ENCODE results near the gene SPDYE16.
"Not testable (repeated sequence)": the region's sequence is repeated elsewhere in the genome, so short reads cannot be mapped to it uniquely, and the experiment has no call there.

SPDYE16 gene, protein sequence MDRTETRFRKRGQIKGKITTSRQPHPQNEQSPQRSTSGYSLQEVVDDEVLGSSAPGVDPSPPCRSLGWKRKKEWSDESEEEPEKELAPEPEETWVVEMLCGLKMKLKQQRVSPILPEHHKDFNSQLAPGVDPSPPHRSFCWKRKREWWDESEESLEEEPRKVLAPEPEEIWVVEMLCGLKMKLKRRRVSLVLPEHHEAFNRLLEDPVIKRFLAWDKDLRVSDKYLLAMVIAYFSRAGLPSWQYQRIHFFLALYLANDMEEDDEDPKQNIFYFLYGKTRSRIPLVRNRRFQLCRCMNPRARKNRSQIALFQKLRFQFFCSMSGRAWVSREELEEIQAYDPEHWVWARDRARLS

DNA sequence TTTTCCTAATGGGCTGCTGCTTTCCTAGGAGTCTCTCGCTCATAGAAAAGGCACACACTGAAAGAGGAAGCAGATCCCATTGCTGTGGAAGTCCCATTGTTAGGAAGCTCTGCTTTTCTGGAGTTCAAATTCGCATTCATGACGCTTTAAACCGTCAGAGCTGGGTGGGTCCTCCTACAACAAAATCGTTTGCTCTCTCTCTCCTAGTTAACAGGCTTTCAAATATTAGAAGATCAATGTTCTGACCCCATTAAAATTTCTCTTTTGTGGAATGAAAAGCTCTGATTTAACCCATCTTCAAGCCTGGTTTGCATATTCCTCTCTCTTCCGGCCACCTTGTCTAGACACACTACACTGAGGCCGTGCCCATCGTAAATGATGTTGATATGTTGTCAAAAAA lies at the start of gene SPDYE16:
SPDYE16 (minus strand) TSS at position 101 of the 400 bp plus-strand sequence. CDS start 1,838 bp downstream, outside the sequence.
- not testable (repeated sequence) for DNase-seq

DNA sequence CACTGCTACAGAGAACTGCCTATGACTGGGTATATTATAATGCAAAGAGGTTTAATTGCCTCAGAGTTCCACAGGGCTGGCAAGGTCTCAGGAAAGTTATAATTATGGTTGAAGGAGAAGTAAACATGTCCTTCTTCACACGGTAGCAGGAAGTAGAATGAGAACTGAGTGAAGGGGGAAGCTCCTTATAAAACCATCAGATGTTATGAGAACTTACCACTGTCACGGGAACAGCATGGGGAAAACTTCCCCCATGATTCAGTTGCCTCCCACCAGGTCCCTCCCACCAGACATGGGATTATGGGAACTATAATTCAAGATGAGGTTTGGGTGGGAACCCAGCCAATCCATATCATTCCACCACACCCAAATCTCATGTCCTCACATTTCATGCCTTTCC lies 49.6 kb upstream of the SPDYE16 start:
- not testable (repeated sequence) for DNase-seq

DNA sequence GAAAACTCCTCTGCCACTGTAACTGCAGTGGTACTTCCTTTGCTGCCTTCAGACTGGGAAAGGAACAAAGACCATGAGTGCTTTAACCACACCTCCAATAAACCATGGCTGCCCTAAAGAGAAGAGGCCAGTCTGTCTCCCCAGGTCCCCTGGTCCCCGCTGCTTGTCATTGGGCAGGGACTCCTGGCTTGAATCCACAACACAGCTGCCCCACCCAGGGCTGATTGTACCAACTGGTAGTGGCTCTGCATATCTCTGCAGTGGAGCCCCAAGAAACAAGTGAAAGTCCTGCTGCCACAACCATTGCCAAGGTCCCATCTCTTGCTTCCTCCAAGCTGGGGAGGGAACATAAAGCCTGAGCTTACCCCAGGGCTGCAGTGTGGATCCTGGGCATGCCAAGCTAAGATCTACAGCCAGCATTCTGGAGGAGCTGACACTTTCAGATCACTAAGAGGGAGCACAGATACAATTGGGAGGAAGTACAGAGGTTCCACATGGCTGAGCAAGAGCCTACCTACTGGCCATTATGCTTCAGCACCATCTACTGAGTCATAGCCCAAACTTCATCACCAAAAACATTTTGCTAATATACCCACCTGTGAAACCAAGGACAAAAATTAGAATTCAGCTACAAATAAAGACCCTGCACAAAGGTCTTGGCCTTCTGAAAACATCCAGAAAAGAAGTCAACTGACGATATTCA lies 48.7 kb upstream of the SPDYE16 start:
- DNase-seq: not testable (repeated sequence)

DNA sequence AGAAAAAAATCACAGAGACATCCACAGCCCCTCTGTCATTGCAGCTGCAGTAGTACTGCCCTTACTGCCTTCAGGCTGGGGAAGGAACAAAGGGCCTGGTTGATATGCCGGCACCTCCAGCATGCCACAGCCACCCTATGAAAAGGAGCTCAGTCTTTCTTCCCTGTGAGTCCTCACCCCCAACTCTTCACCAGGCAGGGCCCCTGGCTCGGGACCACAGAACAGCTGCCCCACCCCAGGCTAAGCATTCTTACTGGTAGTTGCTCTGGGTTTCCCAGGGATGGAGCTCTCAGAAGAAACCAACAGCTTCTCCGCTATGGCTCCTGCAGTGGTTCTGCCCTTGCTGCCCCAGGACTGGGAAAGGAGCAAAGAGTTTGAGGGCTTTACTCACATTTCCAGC lies 47.9 kb upstream of the SPDYE16 start:
- not testable (repeated sequence) for DNase-seq

DNA sequence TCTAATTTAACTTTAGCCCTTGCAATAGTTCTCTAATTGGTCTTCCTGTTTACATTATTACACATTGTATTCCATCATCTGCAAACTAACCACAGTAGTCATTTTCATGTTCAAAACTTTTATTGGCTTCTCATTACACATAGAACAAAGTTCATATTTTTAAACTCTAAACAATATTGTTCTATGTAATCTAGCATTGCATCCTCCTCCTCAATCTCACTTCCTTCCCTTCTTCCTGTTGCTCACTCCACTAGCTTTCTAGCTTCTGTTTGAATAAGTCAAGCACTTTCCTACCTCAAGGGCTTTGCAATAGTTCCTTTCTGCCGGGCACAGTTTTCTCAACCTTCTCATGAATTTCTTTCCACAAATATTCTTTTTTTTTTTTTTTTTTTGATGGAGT lies 45.5 kb upstream of the SPDYE16 start:
- DNase-seq: not testable (repeated sequence)

DNA sequence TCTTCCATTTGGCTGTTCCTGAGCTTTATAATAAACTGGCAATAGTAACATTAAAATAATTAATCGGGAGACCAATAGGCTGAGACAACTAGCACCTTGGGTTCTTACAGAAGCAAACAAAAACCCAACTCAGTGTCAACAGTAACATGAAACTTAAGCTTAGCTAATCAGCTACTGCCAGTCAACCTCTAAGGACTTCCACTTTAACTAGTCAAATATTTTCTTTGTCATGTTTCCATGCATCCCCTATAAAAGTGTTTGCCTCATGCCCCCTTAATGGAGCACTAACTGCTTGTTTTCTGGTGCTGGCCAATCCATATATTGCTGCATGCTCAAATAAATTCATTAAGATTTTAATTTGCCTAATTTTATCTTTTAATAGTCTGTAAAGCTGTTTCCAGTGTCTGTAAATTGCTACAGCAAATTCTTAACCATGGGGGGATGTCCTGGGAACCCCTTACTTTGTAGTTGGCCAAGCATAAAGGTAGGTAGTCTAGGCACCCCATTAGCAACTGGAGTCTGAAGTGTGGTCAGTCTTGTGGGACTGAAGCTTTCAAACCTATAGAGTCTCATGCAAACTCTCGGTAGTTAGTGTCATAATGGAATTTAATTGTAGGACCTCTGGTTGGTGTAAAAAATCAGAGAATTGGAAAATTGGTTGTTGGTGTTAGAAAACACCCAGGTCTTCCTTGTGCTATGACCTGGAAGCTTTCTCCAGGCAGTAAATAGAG lies 43.7 kb upstream of the SPDYE16 start:
- not testable (repeated sequence) for DNase-seq

DNA sequence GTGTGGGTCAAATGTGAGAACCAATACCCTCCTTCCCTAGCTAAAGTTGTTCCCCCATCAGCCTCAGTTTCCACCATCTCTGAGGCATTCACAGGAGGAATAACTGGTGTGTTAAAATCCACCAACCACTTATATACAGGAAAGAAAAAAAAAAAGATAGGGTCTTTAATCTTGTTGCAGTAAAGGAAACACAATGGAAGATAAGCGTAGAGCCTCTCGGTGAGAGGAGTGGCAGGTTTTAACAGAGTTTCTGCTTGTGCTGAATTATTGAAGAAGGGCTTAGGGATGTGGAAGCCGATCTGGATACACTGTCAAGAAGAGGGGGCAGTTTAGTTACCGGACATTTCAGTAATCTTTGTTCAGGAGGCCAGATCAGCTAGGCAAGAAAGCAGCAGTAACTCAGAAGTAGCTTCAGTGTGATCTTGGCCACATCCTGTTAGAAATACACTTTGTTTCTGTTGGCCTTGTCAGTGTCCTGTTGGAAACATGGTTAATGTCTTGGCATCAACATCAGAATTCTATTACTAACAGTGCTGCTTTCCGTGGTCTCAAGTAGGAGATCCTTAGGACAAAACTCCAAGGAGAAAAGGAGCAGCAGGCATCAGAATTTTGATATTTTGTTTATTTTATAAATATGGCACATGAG lies 40.7 kb upstream of the SPDYE16 start:
- DNase-seq: not testable (repeated sequence)

DNA sequence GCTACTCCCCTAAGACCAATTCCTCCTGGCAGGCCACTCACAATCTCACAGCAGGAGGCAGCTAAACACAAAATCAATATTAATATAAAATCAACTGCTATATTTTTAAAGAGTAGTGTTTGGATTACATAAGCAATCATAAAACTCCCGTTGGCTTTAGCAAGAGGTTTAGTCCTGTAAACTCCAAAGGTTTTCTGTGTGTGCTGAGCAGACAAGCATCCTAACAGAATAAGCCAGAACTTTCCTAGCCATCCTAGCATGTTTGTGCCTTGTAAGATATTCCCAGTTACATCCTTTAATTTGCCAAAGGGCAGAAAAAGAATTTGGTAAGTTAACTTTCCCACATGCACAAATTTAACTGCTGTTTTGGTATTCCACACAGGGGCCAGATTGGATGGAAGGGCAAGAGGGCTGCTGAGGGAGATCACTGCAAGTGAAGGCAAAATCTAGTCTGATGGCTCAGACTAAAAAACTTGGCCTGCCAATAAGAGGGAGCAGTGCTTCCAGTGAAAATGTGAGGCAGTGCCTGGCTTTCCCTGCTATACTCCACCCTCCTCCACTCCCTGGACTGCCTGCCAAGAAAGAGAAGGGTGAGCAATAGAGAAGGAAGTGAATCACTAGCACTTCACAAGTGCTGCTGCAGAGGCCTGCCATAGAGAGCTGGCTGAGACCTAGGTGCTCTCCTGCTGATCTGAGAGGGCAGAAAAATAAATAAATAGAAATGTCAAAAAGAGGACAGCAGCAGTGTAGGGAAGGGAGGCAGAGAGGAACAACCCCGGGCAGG lies 39.9 kb upstream of the SPDYE16 start:
- DNase-seq: not testable (repeated sequence)

DNA sequence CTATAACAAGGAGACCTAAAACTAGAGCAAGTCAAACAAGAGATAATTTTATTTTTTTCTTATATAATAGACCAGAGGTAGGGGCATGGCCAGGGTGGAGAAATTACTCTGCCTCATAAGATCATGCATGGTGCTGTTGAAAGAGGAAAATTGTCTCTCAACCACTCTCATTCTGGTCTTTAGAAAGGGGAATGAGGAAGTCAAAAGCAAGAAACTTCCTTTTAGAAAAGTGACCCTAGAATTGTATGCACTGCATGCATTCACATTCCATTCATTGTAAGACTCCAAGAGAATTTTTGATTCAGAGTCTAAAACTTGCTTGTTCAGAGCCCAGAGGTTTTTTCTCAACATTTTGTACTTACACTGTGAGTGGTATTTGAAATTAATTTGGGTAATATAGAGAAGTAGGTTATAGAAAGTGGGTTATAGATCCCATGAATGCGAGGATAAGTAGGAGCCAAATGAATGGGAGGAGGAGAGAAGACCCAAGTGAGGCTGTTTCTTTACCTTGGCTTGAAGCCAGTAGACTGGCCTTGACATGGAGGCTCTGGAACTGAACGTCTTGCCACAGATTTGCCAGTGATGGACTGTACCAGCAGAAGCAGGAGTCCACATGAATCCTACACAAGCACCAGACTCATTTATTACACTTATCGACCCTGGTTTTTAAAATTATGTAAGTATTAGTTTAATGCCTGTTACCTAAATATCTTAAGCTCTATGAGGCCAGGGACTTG lies 33.0 kb upstream of the SPDYE16 start:
- not testable (repeated sequence) for DNase-seq

DNA sequence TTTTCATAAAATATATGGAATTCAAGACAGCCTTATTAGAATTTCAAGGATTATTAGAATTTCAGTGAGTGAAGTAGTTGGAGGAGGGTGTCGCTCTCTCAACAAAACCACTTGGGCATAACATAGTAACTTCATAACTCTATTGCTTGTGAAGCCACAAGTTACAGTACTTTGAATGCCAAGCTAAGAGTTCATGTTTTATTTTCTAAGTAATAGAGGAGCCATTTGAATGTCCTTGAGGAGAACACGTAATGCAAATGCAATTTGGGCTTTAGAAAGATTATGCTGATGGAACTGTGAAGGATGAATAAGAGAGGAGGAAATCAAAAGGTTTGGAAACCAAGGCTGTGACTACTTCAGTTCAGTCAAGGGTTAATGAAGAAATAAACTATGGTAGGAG lies 32.3 kb upstream of the SPDYE16 start:
- not testable (repeated sequence) for DNase-seq

DNA sequence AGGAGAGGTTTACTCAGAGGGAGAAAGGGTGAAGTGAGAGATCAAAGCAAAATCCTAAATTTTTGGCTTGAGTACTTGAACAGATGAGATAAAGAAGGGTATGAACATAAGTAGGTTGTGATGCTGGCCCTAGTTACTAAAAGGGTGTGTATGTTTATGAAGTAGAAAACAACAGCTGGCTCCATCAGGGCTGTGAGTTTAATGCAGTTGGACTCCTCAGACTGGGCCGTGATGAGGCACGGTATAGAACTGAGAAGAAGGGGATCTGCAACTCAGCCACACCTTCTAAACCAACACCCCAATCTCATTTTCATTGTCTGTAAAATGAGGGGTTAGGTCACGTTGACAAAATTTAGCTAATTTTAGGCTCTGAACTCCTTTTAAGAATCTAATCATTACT lies 29.2 kb upstream of the SPDYE16 start:
- DNase-seq: not testable (repeated sequence)

DNA sequence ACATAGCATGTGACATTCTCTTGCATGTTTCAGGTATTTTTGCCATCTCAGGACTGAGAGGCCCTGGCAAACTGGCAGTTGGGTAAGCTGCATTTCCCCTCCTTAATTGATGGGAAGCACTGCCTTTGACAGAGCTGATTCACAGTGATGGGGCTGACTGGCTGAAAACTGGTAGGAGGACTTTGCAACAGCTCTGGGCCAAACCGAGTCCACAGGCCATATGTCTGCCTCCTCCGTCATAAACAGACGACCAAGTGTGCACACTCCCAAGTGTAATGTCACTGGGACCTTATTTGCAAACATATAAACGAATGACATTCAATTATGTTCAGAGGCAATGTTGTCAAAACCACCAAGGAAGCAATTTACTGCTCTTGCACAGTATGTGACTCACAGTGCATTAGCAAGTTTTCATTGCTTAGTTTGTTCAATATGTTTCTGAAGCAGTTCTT lies 27.3 kb upstream of the SPDYE16 start:
- not testable (repeated sequence) for DNase-seq

DNA sequence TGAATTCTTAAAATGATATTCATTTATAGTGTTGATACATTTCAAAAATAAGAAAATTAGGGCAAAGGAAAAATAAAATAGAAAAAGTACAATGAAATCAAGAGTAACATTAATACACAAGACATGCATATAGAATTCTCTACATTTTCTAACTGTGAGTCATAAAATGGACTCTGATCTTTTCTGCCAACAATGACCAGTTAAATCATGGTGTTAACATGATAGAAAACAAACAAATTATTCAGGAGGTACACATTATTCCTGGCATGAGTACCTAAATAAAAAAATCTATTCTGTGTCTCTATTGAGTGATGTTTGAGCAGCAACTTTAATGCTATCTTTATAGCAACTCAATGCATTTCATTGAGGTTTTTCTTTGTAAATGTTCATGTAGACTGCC lies 25.6 kb upstream of the SPDYE16 start:
- DNase-seq: not testable (repeated sequence)

DNA sequence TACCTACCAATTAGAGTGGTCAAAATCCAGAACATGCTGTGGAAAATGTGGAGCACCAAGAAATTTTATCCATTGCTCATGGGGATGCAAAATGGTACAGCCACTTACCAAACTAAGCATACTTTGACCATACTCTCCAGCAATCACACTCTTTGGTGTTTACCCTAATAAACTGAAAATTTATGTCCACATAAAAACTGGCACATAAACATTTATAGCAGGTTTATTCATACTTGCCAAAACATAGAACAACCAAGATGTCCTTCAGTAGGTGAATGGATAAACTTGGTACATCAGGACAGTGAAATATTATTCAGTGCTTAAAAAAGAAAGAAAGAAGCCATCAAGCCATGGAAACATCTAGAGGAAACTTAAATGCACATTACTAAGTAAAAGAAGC lies 24.7 kb upstream of the SPDYE16 start:
- DNase-seq: not testable (repeated sequence)

DNA sequence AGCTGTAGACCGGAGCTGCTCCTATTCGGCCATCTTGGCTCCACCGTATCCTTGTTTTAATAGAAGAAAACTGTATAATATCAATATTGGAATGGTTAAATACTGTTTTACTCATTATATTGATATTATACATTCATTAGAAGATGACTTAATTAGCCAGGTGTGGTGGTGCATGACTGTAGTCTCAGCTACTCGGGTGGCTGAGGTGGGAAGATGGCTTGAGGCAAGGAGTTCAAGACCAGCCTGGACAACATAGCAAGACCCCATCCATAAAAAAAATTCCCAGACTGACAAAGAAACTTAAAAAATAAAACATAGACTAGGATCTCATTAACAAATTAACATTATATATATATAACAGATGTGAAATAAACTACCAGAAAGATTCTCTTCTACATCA lies 24.2 kb upstream of the SPDYE16 start:
- not testable (repeated sequence) for DNase-seq

DNA sequence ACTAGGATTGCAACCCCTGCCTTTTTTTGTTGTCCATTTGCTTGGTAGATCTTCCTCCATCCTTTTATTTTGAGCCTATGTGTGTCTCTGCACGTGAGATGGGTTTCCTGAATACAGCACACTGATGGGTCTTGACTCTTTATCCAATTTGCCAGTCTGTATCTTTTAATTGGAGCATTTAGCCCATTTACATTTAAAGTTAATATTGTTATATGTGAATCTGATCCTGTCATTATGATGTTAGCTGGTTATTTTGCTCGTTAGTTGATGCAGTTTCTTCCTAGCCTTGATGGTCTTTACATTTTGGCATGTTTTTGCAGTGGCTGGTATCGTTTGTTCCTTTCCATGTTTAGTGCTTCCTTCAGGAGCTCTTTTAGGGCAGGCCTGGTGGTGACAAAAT lies 21.9 kb upstream of the SPDYE16 start:
- not testable (repeated sequence) for DNase-seq

DNA sequence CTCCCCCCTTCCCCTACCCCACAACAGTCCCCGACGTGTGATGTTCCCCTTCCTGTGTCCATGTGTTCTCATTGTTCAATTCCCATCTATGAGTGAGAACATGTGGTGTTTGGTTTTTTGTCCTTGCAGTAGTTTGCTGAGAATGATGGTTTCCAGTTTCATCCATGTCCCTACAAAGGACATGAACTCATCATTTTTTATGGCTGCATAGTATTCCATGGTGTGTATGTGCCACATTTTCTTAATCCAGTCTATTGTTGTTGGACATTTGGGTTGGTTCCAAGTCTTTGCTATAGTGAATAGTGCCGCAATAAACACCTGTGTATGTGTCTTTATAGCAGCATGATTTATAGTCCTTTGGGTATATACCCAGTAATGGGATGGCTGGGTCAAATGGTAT lies 18.2 kb upstream of the SPDYE16 start:
- DNase-seq: not testable (repeated sequence)

DNA sequence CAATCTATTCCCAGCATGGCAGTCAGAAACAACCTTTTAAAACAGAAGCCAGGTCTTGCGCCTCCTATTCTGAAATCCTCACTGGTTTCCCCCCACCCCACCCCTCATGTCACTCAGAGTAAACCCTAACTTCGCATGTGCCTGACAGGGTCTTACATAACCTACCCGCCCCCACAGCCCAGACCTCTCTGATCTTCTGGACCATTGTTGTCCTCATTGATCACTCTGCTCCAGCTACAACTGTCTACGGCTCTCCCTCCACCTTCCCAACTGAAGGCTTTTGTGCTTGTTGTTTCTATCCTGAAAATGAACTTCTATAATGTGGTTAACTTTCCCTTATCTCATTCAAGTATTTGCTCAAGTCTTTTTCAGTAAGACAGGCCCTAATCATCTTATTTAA lies 17.1 kb upstream of the SPDYE16 start:
- DNase-seq: not testable (repeated sequence)

DNA sequence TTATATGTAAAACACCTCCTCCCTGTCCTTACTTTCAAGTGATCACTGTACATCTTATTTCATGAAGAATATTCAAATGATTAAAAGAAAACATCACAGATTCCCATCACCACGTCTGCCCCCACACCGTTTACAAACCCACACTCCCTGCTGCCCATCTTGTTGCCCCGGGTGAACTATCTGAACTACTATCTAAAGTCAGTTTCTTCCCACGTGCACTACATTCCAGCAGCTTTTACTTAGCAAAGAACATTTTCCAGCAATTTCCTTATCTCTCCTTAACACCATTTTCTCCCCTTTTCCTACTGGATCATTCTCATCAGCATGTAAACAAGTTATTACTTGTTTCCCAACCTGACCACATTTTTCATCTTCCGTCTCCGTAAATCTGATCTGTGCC lies 16.6 kb upstream of the SPDYE16 start:
- not testable (repeated sequence) for DNase-seq

DNA sequence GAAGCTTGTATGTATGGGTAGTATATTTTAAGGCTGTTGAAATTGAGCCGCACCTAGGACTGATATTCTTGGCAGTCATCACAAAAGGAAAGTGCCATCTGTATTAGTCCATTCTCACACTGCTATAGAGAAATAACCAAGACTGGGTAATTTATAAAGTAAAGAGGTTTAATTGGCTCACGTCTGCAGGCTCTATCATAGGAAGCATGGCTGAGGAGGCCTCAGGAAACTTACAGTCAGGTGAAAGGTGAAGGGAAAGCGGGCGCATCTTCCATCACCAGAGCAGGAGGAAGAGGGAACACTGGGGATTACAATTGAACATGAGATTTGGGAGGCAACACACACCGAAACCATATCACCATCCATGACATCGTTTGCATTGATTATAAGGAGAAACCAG lies 8.9 kb upstream of the SPDYE16 start:
- DNase-seq: not testable (repeated sequence)

DNA sequence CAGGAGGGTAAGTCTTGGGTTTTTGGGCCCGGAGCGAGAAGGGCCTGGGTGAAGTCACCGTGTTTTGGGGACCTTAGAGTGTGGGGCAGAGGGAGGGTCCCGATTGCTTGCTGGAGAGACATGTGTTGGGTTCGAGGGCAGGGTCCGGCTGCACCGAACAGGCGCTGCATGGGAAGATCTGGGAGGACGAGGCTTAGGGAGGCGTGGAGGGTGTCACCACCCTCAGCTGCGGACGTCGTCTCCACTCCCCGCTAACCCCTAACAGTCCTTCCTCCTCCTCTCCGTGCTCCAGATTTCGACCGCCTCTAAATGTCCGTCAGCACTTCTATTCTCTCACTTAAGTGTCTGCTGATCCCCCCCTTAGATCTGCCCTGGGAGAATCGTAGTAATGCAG lies 6.8 kb upstream of the SPDYE16 start:
- peak; percentile 6 for DNase-seq
